Activated CD4-positive, alpha-beta T cell treated with anti-CD3 and anti-CD28 coated beads for 24 hours (primary cell): Measurements from ENCODE around the gene SIAH1.
"Not testable (repeated sequence)": the region's sequence is repeated elsewhere in the genome, so short reads cannot be mapped to it uniquely, and the experiment has no call there.

Experiments used
- DNase-seq, 2 donors: peaks; one replicate each; pipeline ENCODE4 v3.0.0-alpha.2; 2020; ENCODE audit warnings: low read depth in 2 of 2

The SIAH1 gene

DNA sequence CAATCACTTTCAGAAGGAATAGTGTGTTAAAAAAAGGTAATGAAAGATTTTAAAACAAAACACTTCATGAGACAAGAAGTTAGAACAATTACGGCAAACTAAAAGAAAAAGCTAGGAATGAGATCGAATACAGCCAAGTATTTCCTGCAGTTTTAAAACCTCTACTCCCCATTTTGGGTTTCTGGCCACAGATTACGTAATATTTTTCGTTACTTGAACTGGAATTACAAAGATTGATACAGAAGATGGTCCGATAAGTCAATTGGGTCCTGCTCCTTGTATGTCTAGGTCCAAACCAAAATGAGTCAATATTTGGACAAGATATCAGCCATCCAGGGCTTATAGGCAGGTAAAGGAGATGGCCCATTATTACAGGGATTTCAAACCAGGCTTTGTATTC, 52.2 kb downstream of the SIAH1 start:
- no peak for DNase-seq

DNA sequence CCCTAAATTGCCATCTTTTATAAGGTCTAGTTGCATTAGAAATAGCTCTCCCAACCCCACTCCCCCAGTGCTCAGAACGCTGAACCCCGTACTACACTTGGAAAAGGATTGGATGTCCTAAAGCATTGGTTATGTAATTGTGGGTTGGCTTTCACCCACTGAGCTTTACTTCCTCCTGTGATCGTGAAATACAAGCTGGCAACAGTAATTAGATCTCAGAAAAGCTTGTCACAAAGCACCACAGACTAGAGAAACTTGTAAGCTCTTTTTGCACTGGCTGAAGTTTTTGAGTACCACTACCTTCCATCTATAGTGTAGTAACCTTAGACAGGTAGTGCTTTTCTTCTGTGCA, 54.4 kb downstream of the SIAH1 start:
- DNase-seq, result no peak

DNA sequence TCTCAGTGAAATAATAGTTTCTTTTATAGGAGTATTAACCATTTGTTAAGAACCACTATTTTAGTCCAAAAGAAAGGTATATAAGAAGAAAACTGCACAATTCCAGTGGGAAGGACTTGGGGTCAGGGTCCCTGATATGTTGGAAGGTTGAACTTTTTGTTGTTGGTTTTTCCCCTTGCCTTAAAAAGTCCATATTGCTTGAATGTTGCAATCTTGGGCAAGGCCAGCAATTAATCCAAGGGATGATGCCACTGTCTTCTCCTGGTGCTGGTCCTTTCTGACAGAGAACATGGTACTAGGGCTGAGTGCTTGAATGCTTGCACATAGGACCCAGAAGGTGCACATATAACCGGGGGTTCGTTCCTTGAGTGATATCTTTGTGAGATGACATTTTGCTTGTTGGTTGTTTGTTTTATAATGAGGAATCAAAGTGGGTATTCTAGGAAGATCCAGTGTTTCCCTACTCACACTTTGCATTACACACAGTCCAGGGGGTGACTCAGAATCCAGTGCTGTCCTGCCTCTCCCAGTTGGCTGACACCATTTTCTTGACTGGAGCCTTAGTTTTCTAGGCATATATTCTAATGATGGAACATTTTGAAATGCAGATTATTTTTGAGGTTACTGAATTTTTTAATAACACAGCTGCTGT, 54.9 kb downstream of the SIAH1 start:
- no peak for DNase-seq

DNA sequence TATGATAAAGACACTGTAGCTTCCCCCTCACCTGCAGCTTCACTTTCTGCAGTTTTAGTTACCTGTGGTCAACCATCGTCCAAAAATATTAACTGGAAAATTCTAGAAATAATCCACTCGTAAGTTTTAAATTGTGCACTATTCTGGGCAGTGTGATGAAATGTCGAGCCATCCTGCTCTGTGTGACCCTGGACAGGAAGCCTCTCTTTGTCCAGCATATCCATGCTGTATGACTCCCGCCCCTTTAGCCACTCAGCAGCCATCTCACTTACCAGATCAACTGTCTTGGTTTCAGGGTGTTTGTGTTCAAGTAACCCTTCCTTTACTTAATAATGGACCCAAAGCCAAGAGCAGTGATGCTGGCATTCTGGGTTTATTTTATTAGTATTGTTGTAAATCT, 56.1 kb downstream of the SIAH1 start:
- DNase-seq, result no peak

DNA sequence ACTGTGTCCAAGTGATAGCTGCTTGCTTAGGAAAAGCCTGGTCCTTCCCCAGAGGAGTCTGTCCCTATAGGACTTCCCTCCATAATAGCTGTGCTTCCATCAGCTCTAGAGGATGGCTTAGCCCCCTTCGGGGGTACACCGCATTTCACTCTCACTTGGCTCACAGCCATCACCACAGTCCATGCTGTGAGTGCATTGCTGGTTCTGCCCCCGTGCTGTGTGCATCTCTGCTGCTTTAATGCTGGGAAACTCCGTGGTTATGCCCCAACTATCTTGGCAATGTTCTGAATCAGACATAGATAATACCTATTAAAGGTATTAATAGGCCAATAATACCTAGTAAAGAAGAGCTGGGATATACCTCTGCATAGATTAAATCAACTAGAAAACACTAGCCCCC, 58.3 kb downstream of the SIAH1 start:
- DNase-seq, result no peak

DNA sequence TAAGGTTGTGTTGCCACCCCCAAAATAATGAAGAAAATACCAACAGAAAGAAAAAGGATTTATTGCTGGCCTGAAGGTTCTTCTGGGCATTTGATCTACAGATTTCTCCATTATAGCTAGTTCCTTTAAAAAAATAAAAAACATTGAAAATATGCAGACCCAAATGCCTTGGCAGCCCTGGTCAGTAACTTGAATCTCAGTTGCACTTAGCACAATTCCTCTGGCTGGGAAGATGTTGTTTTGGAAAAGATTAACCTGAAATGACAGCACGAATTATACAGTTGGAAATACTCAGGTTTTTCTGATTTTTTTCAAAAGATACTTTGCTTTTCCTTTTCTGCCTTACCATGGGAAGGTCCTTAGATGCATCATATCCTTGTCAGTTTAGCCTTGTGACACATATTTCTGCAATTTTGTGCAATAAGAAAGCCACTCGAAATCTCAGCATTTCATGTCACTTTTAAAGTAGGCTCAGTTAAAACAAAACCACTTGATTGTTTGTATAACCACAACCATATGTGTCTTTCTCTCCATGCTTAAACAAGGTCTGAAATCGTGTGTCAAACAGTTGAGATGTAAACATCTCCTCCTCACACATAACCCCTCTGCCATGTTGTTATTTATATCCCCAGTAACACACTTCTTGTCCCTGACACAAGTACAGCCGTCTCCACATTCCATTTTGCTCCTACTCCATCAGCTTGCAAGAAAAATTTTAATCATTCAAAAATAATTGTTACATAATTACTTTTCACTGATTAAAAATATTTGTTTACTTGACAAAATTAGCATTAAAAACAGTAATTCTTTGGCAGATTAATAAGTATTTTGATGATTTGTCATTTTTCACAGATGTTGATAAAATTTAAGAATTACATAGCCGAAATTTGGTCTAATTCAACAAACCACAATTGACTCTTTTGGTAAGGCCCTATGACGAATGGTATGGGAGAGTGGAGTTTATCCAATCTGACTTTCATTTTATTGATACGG, 61.1 kb downstream of the SIAH1 start:
- no peak for DNase-seq

DNA sequence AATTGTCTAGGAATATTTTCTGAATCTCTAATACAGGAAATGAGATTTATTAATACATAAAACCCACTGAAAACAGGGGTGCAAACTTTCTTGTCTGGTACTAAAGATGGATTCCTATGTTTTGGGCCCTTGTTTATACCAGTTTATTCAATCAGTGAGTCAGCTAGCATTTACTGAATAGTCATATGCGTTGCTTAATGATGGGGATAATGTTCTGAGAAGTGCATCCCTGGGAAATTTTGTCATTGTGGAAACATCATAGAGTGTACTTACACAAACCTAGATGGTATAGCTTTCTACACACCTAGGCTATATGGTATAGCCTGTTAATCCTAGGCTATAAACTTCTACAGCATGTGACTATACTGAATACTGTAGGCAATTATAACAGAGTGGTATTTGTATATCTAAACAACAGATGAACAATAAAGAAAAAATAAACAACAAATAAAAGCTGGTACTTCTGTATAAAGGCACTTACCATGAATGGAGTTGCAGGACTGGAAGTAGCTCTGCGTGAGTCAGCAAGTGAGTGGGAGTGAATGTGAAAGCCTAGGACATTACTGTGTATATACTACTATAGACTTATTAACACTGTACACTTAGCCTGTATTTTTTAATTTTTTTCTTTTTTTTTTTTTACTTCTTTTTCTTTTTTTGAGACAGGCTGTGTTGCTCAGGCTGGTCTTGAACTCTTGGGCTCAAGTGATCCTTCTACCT, 63.7 kb downstream of the SIAH1 start:
- DNase-seq, result peak in 1 of 2 donors; percentile 3

DNA sequence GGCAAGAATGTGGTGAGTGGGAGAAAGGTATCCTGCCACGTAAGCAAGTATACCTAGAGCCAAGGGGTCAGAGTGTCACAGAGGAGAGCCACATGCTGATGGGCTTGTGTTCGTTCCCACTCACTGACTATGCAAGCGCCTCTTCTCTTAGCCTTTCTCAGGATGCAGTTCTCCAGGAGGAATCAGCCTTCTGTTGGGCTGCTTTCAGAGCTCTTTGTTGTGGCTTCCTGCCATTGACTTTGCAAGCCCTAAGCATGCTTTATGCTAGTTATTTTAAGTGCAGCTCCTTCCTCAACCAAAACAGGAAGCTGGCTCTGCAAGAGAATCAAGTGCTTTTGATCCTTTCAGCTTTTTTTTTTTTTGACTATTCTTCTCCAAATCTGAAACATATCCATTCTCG, 66.6 kb downstream of the SIAH1 start:
- no peak for DNase-seq

DNA sequence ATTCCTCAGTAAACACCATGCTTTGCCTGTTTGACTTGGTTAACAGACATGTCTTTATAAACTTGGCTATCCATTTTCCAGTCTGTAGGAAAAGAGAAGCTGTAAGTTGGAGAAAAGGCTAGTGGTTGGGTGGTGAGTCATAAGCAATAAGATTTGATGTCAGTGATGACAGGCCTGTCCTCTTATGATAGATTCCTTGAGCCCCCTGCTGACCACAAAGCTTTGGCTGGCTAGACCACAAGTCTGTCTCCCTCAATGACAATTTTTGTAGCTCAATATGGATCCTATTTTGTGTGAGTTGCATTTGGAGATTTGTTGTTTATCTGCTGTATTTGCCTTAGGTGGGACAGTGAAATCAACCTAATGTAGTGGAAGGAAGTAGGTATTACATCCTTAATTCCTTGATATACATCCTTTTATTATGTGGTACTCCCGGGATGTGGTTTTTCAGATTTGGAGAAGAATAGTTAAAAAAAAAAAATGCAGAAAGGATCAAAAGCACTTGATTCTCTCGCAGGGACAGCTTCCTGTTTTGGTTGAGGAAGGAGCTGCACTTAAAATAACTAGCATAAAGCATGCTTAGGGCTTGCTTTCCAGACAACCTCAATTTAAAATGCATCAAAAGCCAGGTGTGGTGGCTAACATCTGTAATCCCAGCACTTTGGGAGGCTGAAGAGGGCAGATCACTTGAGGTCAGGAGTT, 67.4 kb downstream of the SIAH1 start:
- DNase-seq, result no peak

DNA sequence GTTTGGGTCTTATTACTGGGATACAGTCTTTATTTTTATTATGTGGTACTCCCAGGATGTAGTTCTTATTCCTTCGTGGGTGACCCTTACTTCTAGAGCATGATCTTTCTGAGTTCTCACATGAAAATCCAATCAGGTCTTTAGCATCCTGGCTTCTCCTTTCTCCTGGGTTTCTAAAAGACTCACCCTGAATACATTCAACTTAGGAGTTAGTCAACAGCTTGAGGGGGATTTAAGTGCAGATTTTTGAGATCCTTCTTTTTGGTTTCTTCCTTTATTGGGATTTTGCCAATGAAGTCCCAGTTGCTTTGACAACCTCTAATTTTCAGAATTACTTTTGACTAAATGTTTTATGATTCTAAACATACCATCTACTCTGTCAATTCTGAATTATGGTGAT, 68.2 kb downstream of the SIAH1 start:
- no peak for DNase-seq

DNA sequence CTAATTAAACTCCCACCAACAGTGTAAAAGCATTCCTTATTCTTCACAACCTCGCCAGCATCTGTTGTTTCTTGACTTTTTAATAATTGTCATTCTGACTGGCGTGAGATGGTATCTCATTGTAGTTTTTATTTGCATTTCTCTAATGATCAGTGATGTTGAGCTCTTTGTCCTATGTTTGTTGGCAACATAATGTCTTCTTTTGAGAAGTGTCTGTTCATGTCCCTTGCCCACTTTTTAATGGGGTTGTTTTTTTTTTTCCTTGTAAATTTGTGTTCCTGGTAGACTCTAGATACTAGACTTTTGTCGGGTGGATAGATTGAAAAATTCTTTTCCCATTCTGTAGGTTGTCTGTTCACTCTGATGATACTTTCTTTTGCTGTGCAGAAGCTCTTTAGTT, 71.3 kb downstream of the SIAH1 start:
- not testable (repeated sequence) for DNase-seq

DNA sequence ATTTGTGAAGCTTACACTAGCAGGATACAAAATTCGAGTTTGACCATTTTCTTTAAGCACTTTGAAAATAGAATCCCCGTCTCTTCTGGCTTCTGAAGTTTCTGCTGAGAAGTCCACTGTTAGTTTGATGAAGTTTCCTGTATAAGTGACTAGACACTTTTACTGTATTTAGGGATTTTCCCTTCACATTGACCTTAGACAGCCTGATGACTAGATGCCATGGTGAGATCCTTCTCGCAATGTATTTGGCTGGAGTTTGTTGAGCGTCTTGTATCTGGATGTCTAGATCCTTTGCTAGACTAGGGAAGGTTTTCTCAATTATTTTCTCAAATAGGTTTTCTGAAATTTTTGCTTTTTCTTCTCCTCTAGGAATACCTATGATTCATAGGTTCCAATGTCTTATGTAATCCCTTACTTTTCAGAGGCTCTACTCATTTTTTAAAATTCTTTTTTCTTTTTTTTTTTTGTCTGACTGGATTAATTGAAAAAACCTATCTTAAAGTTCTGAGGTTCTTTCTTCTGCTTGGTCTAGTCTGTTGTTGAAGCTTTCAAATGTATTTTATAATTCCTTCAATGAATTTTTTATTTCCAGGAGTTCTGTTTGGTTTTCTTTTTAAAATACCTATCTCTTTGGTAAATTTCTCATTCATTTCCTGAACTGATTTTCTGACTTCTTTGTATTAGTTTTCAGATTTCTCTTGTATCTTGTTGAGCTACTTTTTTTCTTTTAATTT, 74.1 kb downstream of the SIAH1 start:
- DNase-seq, result no peak
